Activated CD8-positive, alpha-beta memory T cell treated with anti-CD3 and anti-CD28 coated beads for 1 hour (primary cell): Measurements from ENCODE around the gene FADD.
A peak's percentile ranks its signal among the peaks of the same experiment; 100 is the strongest.
"Not testable (repeated sequence)": the region's sequence is repeated elsewhere in the genome, so short reads cannot be mapped to it uniquely, and the experiment has no call there.

ENCODE experiments used
- DNase-seq, 2 donors: peaks; one replicate each; pipeline ENCODE4 v3.0.0-alpha.2; 2020; ENCODE audit warnings: low read depth in 1 of 2; ENCODE audit errors: extremely low read depth in 1 of 2

FADD gene

DNA sequence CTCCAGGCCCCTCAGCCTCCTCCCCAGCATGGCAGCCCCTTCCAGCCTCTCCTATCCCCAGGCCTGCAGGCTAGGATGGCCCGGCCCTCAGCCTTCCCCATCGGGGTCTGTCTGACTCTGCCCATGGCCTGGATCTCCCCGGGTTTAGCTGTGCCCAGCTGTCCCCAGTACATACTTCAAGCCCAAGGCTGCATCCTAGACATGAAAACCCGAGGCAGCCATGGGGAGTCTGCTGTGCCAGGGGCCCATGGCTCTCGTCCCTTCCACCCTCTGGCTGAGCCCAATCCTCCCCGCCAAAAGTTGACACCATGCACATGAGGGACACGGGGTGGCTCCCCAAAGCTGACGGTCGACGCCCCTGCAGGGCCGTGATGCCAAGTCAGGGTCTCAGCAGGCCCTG is 22.2 kb upstream of the FADD start:
- no peak for DNase-seq

GRCh38 chr11:70182266-70182665 is 20.8 kb upstream of the FADD start:
- DNase-seq, result no peak

DNA sequence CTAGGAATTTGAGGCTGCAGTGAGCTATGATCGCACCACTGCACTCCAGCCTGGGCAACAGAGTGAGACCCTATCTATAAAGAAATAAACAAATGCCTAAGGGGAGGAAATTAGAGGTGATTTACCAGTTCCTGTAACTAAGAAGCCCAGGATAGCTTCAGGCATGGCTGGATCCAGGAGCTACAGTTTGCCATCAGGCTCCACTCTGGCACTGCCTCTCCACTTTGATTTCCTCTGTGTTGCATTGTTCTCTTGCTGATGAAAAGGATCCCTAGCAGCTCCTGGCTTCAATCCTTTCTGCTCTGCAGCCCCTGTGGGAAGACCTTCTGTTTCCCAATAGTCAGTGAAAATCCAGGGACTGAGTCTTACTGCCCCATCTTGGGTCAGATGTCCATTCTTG is 20.1 kb upstream of the FADD start:
- no peak for DNase-seq

- no peak for DNase-seq
These were observed 19.5 kb upstream of the FADD start for GRCh38 chr11:70183483-70184176.

GRCh38 chr11:70184396-70184795 is 18.7 kb upstream of the FADD start:
- no peak for DNase-seq

- no peak for DNase-seq
These were observed 17.6 kb upstream of the FADD start for GRCh38 chr11:70185348-70186055.

- no peak for DNase-seq
These were observed 16.7 kb upstream of the FADD start for GRCh38 chr11:70186420-70186819.

DNA sequence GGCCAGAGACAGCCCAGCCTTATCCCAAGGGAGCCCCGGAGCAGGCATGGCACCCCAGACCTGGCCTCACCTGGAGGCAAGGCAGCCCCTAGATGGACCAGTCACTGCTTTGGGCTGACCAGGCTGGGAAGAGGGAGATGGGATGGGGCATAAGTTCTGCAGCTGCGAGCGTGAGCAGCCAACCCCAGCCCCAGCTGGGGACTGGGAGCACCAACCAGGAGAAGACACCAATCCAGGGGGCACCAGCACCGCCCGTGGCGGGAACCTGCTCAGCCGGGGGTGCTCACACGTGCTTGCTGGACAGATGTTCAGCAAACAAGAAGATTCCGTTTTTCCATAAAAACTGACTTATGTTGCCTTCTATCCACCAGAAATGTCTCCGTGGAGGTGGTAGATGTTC is 16.2 kb upstream of the FADD start:
- DNase-seq, result no peak

- DNase-seq, result no peak
These were observed 15.3 kb upstream of the FADD start for GRCh38 chr11:70187771-70188170.

DNA sequence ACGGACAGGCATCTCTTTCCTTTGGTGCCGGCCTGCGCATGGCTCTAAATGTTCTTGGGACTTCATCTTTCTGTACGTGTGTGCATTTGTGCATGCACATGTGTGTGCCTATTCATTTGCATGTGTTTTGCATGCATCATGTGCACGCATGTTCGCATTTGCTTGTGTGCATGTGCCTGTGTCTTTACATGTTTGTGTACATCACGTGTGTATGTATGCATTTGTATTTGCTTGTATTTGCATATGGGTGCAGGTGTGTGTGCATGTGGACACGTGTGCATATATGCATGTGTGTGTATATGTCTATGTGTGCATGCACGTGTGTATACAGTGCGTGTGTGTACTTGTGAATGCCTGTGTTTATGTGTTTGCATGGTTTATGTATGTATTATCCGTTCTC is 13.5 kb upstream of the FADD start:
- DNase-seq, result no peak

DNA sequence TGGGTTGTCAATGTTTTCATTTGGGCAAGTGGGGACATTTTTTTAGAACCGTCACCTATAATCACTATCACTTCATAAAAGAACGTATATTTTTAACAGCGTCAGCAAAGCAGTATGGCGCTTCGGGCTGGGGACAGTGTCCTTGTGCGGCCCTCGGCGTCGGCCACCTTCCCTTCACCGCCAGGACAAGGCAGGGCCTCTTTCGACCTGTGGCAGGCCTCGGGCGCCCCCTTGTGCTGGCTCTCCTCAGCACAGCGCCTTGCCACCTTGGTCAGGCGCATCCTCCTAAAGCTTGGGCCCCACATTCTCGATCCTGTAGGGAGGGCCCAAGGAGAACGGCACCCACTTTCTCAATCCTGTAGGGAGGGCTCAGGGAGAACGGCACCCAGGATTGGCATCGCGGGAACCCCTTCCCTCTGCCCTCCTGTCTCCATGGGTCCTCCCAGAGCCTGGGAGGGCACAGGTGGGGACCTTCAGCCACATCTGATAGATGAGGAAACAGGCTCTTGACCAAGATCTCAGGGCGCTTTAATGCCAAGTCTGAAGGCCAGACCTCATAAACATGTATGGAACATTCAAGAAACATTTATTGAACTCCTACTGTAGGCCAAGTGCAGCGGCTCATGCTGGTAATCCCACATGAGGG is 11.5 kb upstream of the FADD start:
- peak in 1 of 2 donors; percentile 24 for DNase-seq

DNA sequence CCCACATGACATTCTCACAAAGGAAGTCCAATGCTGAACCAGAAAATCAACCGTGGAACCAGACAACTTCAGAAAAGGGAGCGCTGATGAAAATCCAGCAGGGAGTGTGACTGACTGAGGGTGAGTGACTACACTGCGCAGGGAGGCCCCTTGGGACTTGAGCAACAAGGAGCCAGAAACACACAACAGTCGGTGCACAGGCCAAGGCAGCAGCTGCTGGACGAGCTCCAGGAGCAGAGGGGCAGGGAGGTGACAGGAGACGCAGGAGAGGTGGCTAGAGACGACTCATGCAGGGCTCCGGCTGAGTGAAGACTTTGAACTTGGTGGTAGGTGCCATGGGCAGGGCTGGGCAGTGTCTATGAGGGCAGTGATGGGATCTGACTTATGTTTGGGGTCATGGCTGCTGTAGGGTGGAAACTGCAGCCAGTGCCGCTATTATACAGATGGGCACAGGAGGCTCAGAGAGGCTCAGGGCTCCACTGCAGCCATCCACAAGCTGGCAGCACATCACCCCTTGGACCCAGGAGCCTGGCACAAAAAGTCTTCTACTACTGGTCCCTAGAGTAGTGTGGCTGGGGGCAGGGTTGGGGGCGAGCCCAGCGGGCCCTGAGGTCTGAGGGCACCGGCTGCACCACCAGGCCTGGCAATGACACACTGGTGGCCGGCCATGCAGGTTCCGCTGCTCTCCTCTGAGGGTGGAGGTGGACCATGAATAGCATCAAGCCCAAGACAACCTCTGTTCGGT is 10.3 kb upstream of the FADD start:
- no peak for DNase-seq

DNA sequence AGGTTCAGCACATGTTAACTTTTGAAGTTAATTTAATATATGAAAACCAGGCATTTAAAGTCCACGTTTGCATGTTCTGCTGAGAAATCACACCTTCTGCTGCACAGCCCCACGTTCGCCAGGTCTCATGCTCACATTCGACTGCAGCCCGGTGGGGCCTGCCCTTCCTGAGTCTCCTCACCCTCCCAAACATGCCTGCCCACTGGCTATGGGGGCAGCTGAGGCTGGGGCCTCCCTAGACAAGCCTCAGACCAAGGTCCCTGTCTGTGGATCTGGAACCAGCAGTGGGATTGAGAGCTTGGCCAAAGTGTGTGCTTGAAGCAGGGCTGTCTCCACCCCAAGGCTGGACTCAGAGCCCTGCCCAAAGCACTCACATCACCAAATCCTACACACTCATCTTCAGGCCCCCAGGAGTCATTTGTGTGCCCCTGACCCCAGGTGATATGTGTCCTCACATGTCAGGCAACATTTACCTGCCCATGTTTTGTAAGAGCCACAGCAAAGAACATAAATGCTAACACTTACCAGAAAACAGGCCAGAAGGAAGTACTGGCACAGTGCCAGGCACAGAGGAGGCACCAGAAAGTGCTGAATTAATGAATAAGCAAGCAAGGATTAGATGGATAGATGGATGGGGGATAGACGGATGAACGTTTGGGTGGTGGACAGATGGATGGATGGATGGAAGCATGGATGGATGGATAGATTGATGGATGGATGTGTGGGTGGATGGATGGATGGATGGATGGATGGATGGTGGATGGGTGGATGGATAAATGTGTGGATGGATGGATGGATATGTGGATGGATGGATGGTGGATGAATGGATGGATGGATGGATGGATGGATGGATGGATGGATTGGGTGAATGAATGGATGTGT is 9.4 kb upstream of the FADD start:
- no peak for DNase-seq

- DNase-seq, result no peak
These were observed 8.0 kb upstream of the FADD start for GRCh38 chr11:70194792-70195791.

GRCh38 chr11:70200212-70200844 is 2.8 kb upstream of the FADD start:
- no peak for DNase-seq

- DNase-seq, result not testable (repeated sequence)
These were observed 2.0 kb upstream of the FADD start for GRCh38 chr11:70201047-70201446.

- no peak for DNase-seq
These were observed 924 bp upstream of the FADD start for GRCh38 chr11:70201882-70202861.
